ENCODE measurements around the gene MGAT3.

MGAT3 gene

DNA sequence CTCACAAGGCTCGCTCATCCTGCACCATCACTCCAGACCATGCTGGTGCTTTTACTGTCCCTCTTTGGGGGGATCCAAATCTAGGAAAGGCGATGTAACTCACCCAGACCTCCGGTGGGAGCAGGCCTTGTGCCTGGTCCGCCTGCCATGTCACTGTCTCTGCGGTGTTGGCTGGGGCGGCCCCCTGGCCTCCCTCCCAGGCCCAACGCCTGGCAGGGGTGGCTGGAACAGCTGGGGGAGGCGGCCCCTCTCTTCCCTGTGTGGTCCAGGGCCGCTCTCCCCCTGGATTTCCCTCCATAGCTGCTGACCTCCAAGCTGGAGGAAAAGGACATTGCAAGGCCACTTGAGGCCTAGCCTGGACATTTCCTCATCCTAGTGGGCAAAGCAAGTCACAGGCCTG, 11.1 kb upstream of the MGAT3 start:
- TF ChIP-seq, protein P1, sequence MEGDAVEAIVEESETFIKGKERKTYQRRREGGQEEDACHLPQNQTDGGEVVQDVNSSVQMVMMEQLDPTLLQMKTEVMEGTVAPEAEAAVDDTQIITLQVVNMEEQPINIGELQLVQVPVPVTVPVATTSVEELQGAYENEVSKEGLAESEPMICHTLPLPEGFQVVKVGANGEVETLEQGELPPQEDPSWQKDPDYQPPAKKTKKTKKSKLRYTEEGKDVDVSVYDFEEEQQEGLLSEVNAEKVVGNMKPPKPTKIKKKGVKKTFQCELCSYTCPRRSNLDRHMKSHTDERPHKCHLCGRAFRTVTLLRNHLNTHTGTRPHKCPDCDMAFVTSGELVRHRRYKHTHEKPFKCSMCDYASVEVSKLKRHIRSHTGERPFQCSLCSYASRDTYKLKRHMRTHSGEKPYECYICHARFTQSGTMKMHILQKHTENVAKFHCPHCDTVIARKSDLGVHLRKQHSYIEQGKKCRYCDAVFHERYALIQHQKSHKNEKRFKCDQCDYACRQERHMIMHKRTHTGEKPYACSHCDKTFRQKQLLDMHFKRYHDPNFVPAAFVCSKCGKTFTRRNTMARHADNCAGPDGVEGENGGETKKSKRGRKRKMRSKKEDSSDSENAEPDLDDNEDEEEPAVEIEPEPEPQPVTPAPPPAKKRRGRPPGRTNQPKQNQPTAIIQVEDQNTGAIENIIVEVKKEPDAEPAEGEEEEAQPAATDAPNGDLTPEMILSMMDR (IDR thresholded peaks at IDR 0.05; ENCODE audit: control extremely low read depth, extremely low read depth, low read depth, missing control alignments): no peak
- DNase-seq (ENCODE audit: extremely low spot score): no peak
- CTCF ChIA-PET: interaction anchor here (0.9 to 2.9 kb wide), 6 partner anchors 9 to 131 kb away, joined by 3 to 17 read pairs (median 5); no protein-coding TSS in a partner anchor
- POLR2A ChIA-PET: interaction anchor here (1.4 kb wide), 1 partner anchor 11 kb away, joined by 4 read pairs; no protein-coding TSS in a partner anchor

DNA sequence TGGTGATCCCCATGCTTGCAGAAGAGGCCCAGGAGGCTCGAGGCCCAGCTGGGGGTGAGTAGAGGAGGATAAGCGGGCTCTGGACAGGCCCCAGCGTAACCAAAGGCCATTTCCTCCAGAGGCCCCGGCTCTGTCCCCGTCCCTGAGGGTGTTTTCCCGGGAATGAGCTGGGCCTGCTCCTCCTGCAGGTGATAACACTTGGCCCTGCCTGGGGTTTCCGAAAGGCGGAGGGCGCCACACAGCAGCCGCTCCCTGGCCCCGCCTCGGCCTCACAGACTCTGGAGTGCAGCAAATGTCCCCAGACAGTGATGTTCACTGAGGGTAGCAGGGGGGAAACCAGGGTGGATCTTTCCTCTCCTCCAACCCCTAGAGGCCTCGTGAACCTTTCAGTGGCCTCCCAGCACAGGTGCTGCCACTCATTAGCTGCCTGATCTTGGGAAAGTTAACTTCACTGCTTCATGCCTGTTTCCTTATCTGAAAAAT, 10.5 kb upstream of the MGAT3 start:
- peak; percentile 74 for DNase-seq (ENCODE audit: extremely low spot score)
- ChIA-PET CTCF (interaction anchor here (0.9 to 2.9 kb wide), 7 partner anchors 9 to 131 kb away, joined by 3 to 17 read pairs (median 4); no protein-coding TSS in a partner anchor), POLR2A (interaction anchor here (1.4 kb wide), 1 partner anchor 12 kb away, joined by 4 read pairs; no protein-coding TSS in a partner anchor)
- TF ChIP-seq, protein P1 (IDR thresholded peaks at IDR 0.05; ENCODE audit: control extremely low read depth, extremely low read depth, low read depth, missing control alignments): peak; percentile 22

DNA sequence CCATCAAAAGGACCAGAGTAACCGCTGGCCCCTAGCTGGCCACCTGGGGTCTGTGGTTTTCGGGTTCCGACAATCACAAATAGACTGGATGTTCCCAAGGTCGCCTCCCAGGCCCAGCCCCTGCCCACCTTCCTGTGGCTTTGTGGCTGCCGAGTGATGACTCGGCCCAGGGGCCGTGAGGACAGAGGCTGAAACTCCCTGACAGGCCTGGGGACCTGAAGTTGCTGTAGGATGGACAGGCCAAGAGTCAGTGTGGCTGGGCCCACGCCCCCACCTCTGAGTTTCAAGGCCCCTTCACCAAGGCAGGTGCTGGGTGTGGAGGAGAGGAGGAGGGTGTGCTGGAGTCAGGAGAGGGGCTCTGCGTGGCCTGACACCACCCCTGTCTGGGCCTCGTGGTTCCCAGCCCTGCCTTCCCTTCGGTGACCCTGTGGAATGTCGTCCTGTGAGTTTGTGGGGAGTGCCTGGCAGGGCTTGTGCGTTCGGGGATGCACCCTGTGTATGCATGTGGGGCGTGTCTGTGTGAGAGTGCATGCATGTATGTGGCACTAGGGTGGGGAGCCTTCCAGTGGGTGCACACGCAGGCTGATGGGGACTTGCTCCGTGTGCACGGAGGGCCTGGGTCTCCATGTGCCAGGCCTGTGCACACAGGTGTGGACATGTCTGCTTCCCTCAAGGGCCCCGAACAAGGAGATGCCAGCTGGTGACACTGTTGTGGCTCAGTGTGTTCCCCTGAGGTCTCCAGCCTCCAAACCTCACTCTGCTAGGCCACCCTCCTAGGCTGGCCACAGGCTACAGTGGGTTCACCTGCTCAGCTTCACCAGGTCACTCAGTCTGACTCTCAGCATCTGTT, 8.4 kb upstream of the MGAT3 start:
- DNase-seq (ENCODE audit: extremely low spot score): no peak
- ChIA-PET CTCF (interaction anchor here (0.8 to 2.6 kb wide), 5 partner anchors 43 to 588 kb away, joined by 3 to 12 read pairs (median 3); partner anchors contain the start of gene TAB1), POLR2A (interaction anchor here (0.6 to 0.7 kb wide), 2 partner anchors 314 to 380 kb away, joined by 3 to 7 read pairs; no protein-coding TSS in a partner anchor)
- TF ChIP-seq, protein P1 (IDR thresholded peaks at IDR 0.05; ENCODE audit: control extremely low read depth, extremely low read depth, low read depth, missing control alignments): no peak

DNA sequence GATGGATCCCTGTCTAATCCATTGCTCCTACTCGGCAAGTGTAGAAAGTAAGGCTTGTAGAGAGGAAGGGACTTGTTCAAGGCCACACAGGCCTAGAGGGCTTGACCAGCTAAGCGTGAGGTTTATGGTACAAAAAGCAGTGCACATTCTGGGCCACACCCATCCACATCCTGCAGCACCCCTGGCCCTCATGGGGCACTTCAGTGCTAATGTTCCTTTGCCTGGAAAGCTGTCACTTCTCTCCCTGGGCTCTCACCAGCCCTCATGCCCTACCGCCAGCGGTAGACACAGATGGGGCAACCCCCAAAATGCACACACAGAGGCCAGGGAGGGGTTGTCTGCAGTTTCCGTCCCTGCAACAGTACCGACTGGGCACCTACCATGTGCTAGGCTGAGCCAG, 7.1 kb upstream of the MGAT3 start:
- ChIA-PET POLR2A (no interaction called here), CTCF (interaction anchor here (1.0 kb wide), 1 partner anchor 50 kb away, joined by 3 read pairs; the partner anchor contains the start of gene TAB1)
- no peak for DNase-seq (ENCODE audit: extremely low spot score)
- TF ChIP-seq, protein P1 (IDR thresholded peaks at IDR 0.05; ENCODE audit: control extremely low read depth, extremely low read depth, low read depth, missing control alignments): no peak

DNA sequence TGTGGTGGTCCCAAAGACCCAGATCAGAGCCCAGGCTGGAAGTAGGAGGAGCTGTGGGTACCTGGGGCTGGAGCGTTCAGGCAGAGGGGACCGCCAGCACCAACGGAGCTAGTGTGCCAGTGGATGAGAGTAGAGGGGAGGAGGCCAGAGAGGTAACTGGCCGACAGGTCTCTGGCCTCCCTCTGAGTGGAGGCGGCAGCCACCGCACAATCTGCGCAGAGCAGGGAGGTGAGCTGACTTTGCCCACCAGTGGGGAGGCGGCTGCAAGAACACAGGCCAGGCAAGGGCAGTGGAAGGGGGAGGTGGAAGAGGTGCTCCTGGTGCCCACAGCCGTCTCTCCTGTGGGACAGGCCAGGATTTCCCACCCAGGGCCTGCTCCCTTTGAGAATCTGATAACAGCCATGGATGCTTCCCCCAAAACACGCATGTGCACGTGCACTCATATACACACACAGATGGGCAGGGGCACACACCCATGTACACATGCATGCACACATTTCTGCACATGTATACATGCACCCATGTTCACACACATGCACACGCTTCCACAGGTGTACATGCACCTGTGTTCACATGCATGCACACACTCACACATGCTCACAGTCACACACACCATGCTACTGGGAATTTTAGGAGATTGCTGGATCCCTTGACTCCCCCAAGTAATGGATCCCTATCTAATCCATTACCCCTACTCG, 6.4 kb upstream of the MGAT3 start:
- no peak for DNase-seq (ENCODE audit: extremely low spot score)
- TF ChIP-seq, protein P1 (IDR thresholded peaks at IDR 0.05; ENCODE audit: control extremely low read depth, extremely low read depth, low read depth, missing control alignments): no peak
- ChIA-PET CTCF (no interaction called here), POLR2A (no interaction called here)

DNA sequence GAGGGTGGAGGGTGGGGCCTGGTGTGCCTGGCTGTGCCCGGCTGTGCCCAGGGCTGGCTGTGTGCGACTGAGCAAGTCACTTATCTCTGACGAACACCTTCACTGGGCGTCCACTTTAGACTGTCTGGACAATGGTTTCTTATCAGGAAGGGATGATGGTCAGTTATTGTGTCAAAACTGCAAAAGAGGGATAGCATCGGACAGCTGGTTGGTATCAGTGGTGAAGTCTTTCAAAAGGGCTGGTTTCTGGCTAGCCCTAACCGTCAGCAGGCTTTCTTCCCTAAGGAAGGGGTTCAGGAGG, 4.1 kb upstream of the MGAT3 start:
- DNase-seq (ENCODE audit: extremely low spot score): no peak
- TF ChIP-seq, protein P1 (IDR thresholded peaks at IDR 0.05; ENCODE audit: control extremely low read depth, extremely low read depth, low read depth, missing control alignments): no peak
- POLR2A ChIA-PET: interaction anchor here (0.5 to 1.6 kb wide), 2 partner anchors 11 to 133 kb away, joined by 4 to 9 read pairs; partner anchors contain the start of gene RPL3
- CTCF ChIA-PET: interaction anchor here (1.0 to 2.6 kb wide), 4 partner anchors 11 to 41 kb away, joined by 3 to 8 read pairs (median 6); no protein-coding TSS in a partner anchor
